SU-DHL-6 (cell line): ENCODE measurements around the gene NANOS3.

Experiments
- EZH2phosphoT487 ChIP-seq: fragments of 200-600 bp; sonication (generic), shearing (Covaris generic); conservative IDR thresholded peaks from 2 replicates; pipeline ENCODE4 v1.6.1; 2018; ENCODE audit warnings: mild to moderate bottlenecking, antibody characterized with exemption, low read length, moderate library complexity, mixed read lengths
- TF ChIP-seq, protein P1 (sequence below): fragments of 200-600 bp; sonication (generic); IDR thresholded peaks from one replicate; pipeline ENCODE4 v1.5.1; 2017; ENCODE audit warnings: antibody characterized with exemption, mild to moderate bottlenecking, low read length, moderate library complexity; ENCODE audit not compliant: insufficient read depth, poor library complexity, severe bottlenecking

DNA sequence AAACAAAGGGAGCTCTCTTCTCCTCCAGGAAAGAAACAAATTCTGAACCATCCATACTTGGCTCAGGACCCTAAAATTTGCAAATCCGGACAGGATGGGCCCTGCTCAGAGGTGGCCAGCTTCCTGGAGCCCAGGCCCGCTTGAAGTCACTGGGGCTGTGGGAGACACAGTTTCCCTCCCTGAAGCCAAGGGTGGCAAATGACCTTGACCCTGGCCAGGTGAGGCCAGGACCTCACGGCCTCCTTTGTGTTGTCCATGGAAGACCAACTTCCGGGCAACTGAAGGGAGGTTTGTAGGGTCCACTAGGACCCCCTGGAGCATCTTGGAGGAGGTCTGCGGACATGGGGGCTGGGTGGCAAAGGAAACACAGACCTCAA lies 5.5 kb downstream of the NANOS3 start:
- TF ChIP-seq, protein P1, sequence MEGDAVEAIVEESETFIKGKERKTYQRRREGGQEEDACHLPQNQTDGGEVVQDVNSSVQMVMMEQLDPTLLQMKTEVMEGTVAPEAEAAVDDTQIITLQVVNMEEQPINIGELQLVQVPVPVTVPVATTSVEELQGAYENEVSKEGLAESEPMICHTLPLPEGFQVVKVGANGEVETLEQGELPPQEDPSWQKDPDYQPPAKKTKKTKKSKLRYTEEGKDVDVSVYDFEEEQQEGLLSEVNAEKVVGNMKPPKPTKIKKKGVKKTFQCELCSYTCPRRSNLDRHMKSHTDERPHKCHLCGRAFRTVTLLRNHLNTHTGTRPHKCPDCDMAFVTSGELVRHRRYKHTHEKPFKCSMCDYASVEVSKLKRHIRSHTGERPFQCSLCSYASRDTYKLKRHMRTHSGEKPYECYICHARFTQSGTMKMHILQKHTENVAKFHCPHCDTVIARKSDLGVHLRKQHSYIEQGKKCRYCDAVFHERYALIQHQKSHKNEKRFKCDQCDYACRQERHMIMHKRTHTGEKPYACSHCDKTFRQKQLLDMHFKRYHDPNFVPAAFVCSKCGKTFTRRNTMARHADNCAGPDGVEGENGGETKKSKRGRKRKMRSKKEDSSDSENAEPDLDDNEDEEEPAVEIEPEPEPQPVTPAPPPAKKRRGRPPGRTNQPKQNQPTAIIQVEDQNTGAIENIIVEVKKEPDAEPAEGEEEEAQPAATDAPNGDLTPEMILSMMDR = no peak
- TF ChIP-seq EZH2phosphoT487 = no peak
